ENCODE results near the gene ACP7. TPM values are rescaled to one million over a fixed set of nuclear protein-coding genes. Genes with fewer than 3 reads are reported as not detected.

Gene ACP7
- total RNA-seq, 2 experiments from 2014 or later = not detected

GRCh38 chr19:39078436-39079200, 5.5 kb upstream of the ACP7 start:
- H3K9me3 Mint-ChIP-seq = no peaks in the 10 kb centered on the region
- Histone ChIP-seq H3K36me3 (ENCODE audit: insufficient read depth, low read length) (no peaks in the 10 kb centered on the region), H3K27me3 (ENCODE audit: control insufficient read depth in 1 of 2, insufficient read depth in 2 of 2, low read length in 2 of 2) (peaks cover 15 to 22% of the 10 kb centered on the region in 2 experiments), H3K27ac (ENCODE audit: low read depth in 1 of 2, low read length in 2 of 2) (no peak overlapping the region), H3K9me3 (ENCODE audit: control insufficient read depth in 1 of 2, insufficient read depth in 1 of 2, low read length in 2 of 2) (no peaks in the 10 kb centered on the region), H3K4me3 (ENCODE audit: low read length) (no peak overlapping the region), H3K4me1 (ENCODE audit: insufficient read depth, low read length) (peaks cover 21% of the 10 kb centered on the region)
- peaks cover 16% of the 10 kb centered on the region for H3K4me1 Mint-ChIP-seq (ENCODE audit: low read depth)
- H3K27ac Mint-ChIP-seq = no peak overlapping the region
- ChIA-PET CTCF (interaction anchor here (1.3 kb wide), 1 partner anchor 12 kb away, joined by 3 read pairs; no protein-coding TSS in a partner anchor), POLR2A (no interaction called here)
- ATAC-seq (ENCODE audit: poor library complexity) (no peak), DNase-seq (no peak)
- H3K4me3 Mint-ChIP-seq = no peak overlapping the region
- no peak for TF ChIP-seq CTCF (IDR thresholded peaks at IDR 0.05)
- intact Hi-C loops (cut with DNase I, micrococcal nuclease) = no loop called here
- peaks cover 44% of the 10 kb centered on the region for H3K27me3 Mint-ChIP-seq
- no peaks in the 10 kb centered on the region for H3K36me3 Mint-ChIP-seq (ENCODE audit: low read depth)

DNA sequence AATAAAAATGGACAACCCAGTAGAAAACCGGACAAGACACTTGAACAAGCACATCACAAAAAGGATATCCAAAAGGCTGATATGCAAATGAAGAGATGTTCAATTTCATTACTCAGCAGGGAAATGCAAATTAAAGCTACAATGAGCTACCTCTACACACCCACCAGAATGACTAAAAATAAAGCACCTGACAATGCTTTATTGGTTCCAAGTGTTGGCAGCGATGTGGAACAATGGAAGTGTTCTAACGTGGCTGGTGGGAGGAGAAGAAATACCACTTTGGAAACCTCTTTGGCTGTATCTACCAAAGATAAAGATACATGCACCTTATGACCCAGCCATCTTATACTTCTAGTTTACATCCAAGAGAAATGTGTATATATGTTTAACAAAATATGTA, 3.7 kb upstream of the ACP7 start:
- no peak for TF ChIP-seq CTCF (IDR thresholded peaks at IDR 0.05)
- ChIA-PET CTCF (no interaction called here), POLR2A (no interaction called here)
- Mint-ChIP-seq H3K4me1 (ENCODE audit: low read depth) (peaks cover 15% of the 10 kb centered on the region), H3K36me3 (ENCODE audit: low read depth) (no peaks in the 10 kb centered on the region), H3K9me3 (no peaks in the 10 kb centered on the region), H3K27me3 (peaks cover 58% of the 10 kb centered on the region), H3K27ac (no peak overlapping the region), H3K4me3 (no peak overlapping the region)
- Histone ChIP-seq H3K9me3 (ENCODE audit: control insufficient read depth in 1 of 2, insufficient read depth in 1 of 2, low read length in 2 of 2) (no peaks in the 10 kb centered on the region), H3K4me3 (ENCODE audit: low read length) (no peak overlapping the region), H3K27ac (ENCODE audit: low read depth in 1 of 2, low read length in 2 of 2) (no peak overlapping the region), H3K36me3 (ENCODE audit: insufficient read depth, low read length) (no peaks in the 10 kb centered on the region), H3K27me3 (ENCODE audit: control insufficient read depth in 1 of 2, insufficient read depth in 2 of 2, low read length in 2 of 2) (peaks cover 18 to 35% of the 10 kb centered on the region in 2 experiments), H3K4me1 (ENCODE audit: insufficient read depth, low read length) (peaks cover 22% of the 10 kb centered on the region)
- no peak for ATAC-seq (ENCODE audit: poor library complexity)
- intact Hi-C loops (cut with DNase I, micrococcal nuclease) = no loop called here
- no peak for DNase-seq

- H3K4me1 ChIP-seq (ENCODE audit: insufficient read depth, low read length) = peaks cover 22% of the 10 kb centered on the region
- H3K36me3 ChIP-seq (ENCODE audit: insufficient read depth, low read length) = no peaks in the 10 kb centered on the region
- H3K4me1 Mint-ChIP-seq (ENCODE audit: low read depth) = peaks cover 15% of the 10 kb centered on the region
- peaks cover 18 to 38% of the 10 kb centered on the region in 2 experiments for H3K27me3 ChIP-seq (ENCODE audit: control insufficient read depth in 1 of 2, insufficient read depth in 2 of 2, low read length in 2 of 2)
- no peak for DNase-seq
- POLR2A ChIA-PET = no interaction called here
- H3K36me3 Mint-ChIP-seq (ENCODE audit: low read depth) = no peaks in the 10 kb centered on the region
- no peak for TF ChIP-seq CTCF (IDR thresholded peaks at IDR 0.05)
- H3K27ac ChIP-seq (ENCODE audit: low read depth in 1 of 2, low read length in 2 of 2) = no peak overlapping the region
- no peak for ATAC-seq (ENCODE audit: poor library complexity)
- CTCF ChIA-PET = no interaction called here
- no peak overlapping the region for H3K4me3 Mint-ChIP-seq
- no peaks in the 10 kb centered on the region for H3K9me3 ChIP-seq (ENCODE audit: control insufficient read depth in 1 of 2, insufficient read depth in 1 of 2, low read length in 2 of 2)
- peaks cover 61% of the 10 kb centered on the region for H3K27me3 Mint-ChIP-seq
- H3K4me3 ChIP-seq (ENCODE audit: low read length) = no peak overlapping the region
- no peaks in the 10 kb centered on the region for H3K9me3 Mint-ChIP-seq
- intact Hi-C loops (cut with DNase I, micrococcal nuclease) = no loop called here
- H3K27ac Mint-ChIP-seq = no peak overlapping the region
Measured at GRCh38 chr19:39082167-39082566, 2.0 kb upstream of the ACP7 start.
